ENCODE data around the gene LAMA4. TPM values are rescaled to one million over a fixed set of nuclear protein-coding genes. Genes with fewer than 3 reads are reported as not detected.

The LAMA4 gene
- total RNA-seq, 1 experiment from 2014 or later, result 1.1 TPM

GRCh38 chr6:112275365-112275764 lies 21.0 kb upstream of the LAMA4 start:
- Histone ChIP-seq H3K9me3 (ENCODE audit: control insufficient read depth, low read depth, low read length) (no peaks in the 10 kb centered on the region), H3K9ac (ENCODE audit: extremely low read depth, insufficient read length, low read length) (no peak overlapping the region), H3K27me3 (ENCODE audit: insufficient read depth, low read length) (no peaks in the 10 kb centered on the region), H2BK5ac (ENCODE audit: insufficient read length, low read length) (no peak overlapping the region), H4K5ac (ENCODE audit: insufficient read length, low read depth, low read length) (no peak overlapping the region), H4K20me1 (ENCODE audit: control insufficient read depth, insufficient read depth, insufficient read length) (no peaks in the 10 kb centered on the region), H3K23ac (ENCODE audit: insufficient read length, low read depth, low read length) (no peak overlapping the region), H4K8ac (replicated peaks; ENCODE audit: insufficient read length, low read depth, low read length) (no peak overlapping the region), H3K79me2 (ENCODE audit: insufficient read depth, low read length) (no peaks in the 10 kb centered on the region), H2AK5ac (ENCODE audit: insufficient read length, low read length) (no peak overlapping the region), H2BK12ac (ENCODE audit: insufficient read length, low read depth, low read length) (no peak overlapping the region), H3K4ac (ENCODE audit: low read depth, low read length) (no peak overlapping the region), H2BK20ac (ENCODE audit: low read depth, low read length, poor library complexity, severe bottlenecking) (no peak overlapping the region), H3K23me2 (ENCODE audit: insufficient read length, low read depth, low read length, poor library complexity, severe bottlenecking) (no peaks in the 10 kb centered on the region), H4K91ac (ENCODE audit: insufficient read length, low read depth, low read length) (no peak overlapping the region), H3K4me2 (ENCODE audit: insufficient read depth, insufficient read length, low read length) (no peak overlapping the region), H2AFZ (ENCODE audit: low read length) (no peak overlapping the region), H3T11ph (ENCODE audit: low read length) (no peak overlapping the region), H3K56ac (ENCODE audit: insufficient read length, low read depth, low read length) (no peak overlapping the region), H3K14ac (ENCODE audit: insufficient read depth, low read length) (no peak overlapping the region), H3K18ac (ENCODE audit: insufficient read length, low read depth, low read length) (no peak overlapping the region), H3K27ac (ENCODE audit: insufficient read length, low read depth, low read length) (no peak overlapping the region), H3K4me1 (ENCODE audit: insufficient read depth, low read length) (no peaks in the 10 kb centered on the region), H2BK120ac (ENCODE audit: low read depth, low read length, poor library complexity, severe bottlenecking) (no peak overlapping the region), H2BK15ac (ENCODE audit: low read depth, low read length) (no peak overlapping the region), H3K79me1 (ENCODE audit: insufficient read depth, low read depth, low read length, poor library complexity, severe bottlenecking) (no peaks in the 10 kb centered on the region)
- H3K4me1 Mint-ChIP-seq, result no peaks in the 10 kb centered on the region
- no peak overlapping the region for H3K27ac Mint-ChIP-seq
- no peaks in the 10 kb centered on the region for H3K36me3 Mint-ChIP-seq (ENCODE audit: insufficient read depth in 1 of 3, low read depth in 3 of 3)
- DNase-seq, result no peak
- no peaks in the 10 kb centered on the region for H3K9me3 Mint-ChIP-seq
- TF ChIP-seq CTCF (conservative IDR thresholded peaks at IDR 0.05), result no peak
- no peak overlapping the region for H3K4me3 Mint-ChIP-seq
- H3K27me3 Mint-ChIP-seq (ENCODE audit: low read depth), result no peaks in the 10 kb centered on the region
